Activated naive CD8-positive, alpha-beta T cell treated with anti-CD3 and anti-CD28 coated beads, Interleukin-2, amount 10 ng/mL, durations not matched to agents 7 days and 5 days (primary cell): ENCODE results near the gene TMEFF2. TPM values are rescaled to one million over a fixed set of nuclear protein-coding genes. Genes with fewer than 3 reads are reported as not detected.

Source experiments
- ATAC-seq: fragments of 150-1000 bp; cut with Tn5 transposase; one replicate; pipeline ENCODE4 v1.10.0; 2021; ENCODE audit warnings: low read depth, moderate library complexity
- POLR2A ChIA-PET: fragments of 350-600 bp; sonication (Branson Sonifier 250); formaldehyde crosslinking; loops from one replicate; lab custom pipeline; 2021; ENCODE audit warnings: antibody characterized with exemption; lab: Charles Lee
- DNase-seq: peaks from one replicate; pipeline ENCODE4 v3.0.0; 2021
- H3K27ac Mint-ChIP-seq: one replicate; pipeline ENCODE4 v1.8.0; 2022; ENCODE audit warnings: mild to moderate bottlenecking, mixed read lengths
- H3K27me3 Mint-ChIP-seq: one replicate; pipeline ENCODE4 v1.8.0; 2022; ENCODE audit warnings: mild to moderate bottlenecking, moderate library complexity, mixed read lengths
- H3K36me3 Mint-ChIP-seq: one replicate; pipeline ENCODE4 v1.8.0; 2021; ENCODE audit warnings: mild to moderate bottlenecking, mixed read lengths
- H3K4me1 Mint-ChIP-seq: one replicate; pipeline ENCODE4 v1.8.0; 2021; ENCODE audit warnings: mixed read lengths
- H3K4me3 Mint-ChIP-seq: one replicate; pipeline ENCODE4 v1.8.0; 2022; ENCODE audit warnings: mild to moderate bottlenecking, moderate library complexity, mixed read lengths
- H3K9me3 Mint-ChIP-seq: one replicate; pipeline ENCODE4 v1.8.0; 2021; ENCODE audit warnings: mixed read lengths
- total RNA-seq, 2 experiments: library from RNA; stranded (reverse); gene quantifications; one replicate each; pipeline ENCODE4 v1.2.3, GENCODE V29; 2021

Gene TMEFF2
- total RNA-seq, 2 experiments from 2014 or later: not detected

- Mint-ChIP-seq H3K4me3 (no peak overlapping the region), H3K36me3 (no peaks in the 10 kb centered on the region), H3K27ac (no peak overlapping the region), H3K9me3 (no peaks in the 10 kb centered on the region), H3K27me3 (peaks cover 4% of the 10 kb centered on the region), H3K4me1 (no peaks in the 10 kb centered on the region)
- ATAC-seq (no peak), DNase-seq (no peak)
- POLR2A ChIA-PET: no interaction called here
Observed at GRCh38 chr2:192026825-192027120, 168.0 kb downstream of the TMEFF2 start.

DNA sequence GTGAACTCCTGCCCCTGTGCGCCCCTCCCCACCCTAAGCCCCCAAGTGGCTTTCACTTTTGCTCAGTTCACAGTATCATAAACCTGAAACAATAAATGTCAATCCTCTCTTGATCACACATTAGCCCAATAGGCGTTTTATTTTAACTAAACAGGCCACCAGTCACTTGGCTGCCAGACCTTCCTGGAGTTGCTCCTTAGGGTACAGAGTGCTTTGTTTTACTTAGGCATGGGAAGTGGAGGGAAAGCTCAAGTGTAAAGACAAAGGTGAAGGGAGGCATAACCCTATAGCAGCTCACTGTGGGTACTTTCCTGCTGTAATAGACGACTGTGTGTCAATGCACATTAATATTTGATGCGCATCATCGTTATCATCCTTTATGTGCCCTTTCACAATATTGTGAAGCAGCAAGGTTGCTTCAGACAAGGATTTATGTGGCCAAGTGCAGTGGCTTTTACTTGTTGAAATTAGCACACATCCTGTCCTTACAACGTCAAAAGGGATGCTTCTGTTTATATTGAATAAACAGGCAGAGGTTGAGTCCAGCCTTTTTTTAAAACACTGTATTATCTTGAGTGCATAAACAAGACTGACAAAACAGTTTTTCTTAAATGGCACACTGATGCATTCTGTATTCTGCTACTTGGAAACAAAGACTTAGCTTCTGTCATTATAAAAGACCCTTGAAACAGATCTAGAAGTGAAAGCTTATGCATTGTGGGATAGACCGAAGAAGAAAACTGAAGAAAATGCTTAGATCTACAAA, 168.5 kb downstream of the TMEFF2 start:
- no peak overlapping the region for H3K4me3 Mint-ChIP-seq
- peaks cover 3% of the 10 kb centered on the region for H3K27me3 Mint-ChIP-seq
- POLR2A ChIA-PET: no interaction called here
- ATAC-seq: no peak
- no peaks in the 10 kb centered on the region for H3K36me3 Mint-ChIP-seq
- no peak for DNase-seq
- H3K4me1 Mint-ChIP-seq: no peaks in the 10 kb centered on the region
- H3K27ac Mint-ChIP-seq: no peak overlapping the region
- no peaks in the 10 kb centered on the region for H3K9me3 Mint-ChIP-seq

DNA sequence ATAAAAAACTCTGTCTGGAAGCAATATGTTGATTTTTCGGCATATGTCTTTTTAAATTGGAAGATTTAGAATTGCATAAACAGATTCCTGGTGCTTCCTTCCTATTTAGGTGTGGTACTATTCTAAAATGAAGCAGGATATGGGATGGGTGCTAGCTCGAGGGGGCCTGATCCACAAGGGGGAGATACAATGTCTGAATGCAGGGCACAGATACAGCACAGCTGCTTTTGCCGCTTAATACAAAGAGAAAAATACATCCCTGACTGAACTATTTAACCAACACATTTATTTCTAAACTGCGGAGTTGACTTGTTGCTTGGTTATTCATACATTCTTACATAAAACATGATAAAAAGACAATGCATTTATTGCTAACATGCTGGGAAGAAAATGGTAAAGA, 169.1 kb downstream of the TMEFF2 start:
- Mint-ChIP-seq H3K9me3 (no peaks in the 10 kb centered on the region), H3K4me1 (no peaks in the 10 kb centered on the region), H3K27me3 (peaks cover 3% of the 10 kb centered on the region), H3K27ac (no peak overlapping the region), H3K4me3 (no peak overlapping the region), H3K36me3 (no peaks in the 10 kb centered on the region)
- POLR2A ChIA-PET: no interaction called here
- no peak for ATAC-seq
- DNase-seq: no peak

DNA sequence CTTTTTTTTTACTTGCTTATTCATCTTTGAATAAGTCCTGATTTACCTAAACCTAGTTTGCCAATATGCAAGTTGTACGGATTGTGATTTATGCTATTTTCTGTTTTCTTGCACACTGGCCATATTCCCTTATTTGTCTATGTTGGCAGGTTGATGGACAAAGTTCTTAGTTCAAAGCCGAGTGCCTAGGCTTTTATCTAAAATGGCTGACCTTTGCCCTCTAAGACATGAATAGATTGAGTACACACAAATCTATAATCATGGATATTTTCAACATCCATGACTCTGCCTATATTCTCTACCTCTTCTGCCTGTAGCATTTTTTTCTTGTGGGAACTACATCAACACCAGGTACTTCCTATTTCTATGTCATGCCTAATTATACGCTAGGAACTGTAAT, 171.7 kb downstream of the TMEFF2 start:
- POLR2A ChIA-PET: no interaction called here
- Mint-ChIP-seq H3K27me3 (peaks cover 7% of the 10 kb centered on the region), H3K9me3 (no peaks in the 10 kb centered on the region), H3K36me3 (no peaks in the 10 kb centered on the region), H3K4me3 (no peak overlapping the region), H3K4me1 (no peaks in the 10 kb centered on the region), H3K27ac (no peak overlapping the region)
- ATAC-seq: no peak
- DNase-seq: no peak

DNA sequence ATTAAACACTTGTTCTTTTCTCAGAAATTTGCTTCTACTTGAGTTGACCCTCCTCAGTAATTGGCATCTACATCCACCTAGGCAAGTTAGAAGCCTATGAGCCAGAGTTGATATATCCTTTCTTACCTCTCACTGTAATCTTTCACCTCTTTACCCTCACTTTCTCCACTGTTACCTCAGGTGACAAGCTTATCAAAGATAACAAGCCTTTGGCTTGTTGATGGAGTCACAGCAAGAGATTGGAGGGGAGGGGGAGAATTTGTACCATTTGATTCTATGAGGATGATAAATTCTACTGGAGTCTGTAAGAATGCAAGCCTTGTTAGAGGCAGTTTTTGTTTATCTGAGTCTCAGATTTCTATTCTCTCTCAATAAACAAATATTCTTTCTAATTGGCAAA, 176.9 kb downstream of the TMEFF2 start:
- H3K4me3 Mint-ChIP-seq: no peak overlapping the region
- POLR2A ChIA-PET: no interaction called here
- H3K4me1 Mint-ChIP-seq: no peaks in the 10 kb centered on the region
- DNase-seq (no peak), ATAC-seq (no peak)
- no peaks in the 10 kb centered on the region for H3K9me3 Mint-ChIP-seq
- H3K27ac Mint-ChIP-seq: no peak overlapping the region
- H3K36me3 Mint-ChIP-seq: no peaks in the 10 kb centered on the region
- peaks cover 4% of the 10 kb centered on the region for H3K27me3 Mint-ChIP-seq

- Mint-ChIP-seq H3K4me3 (no peak overlapping the region), H3K4me1 (no peaks in the 10 kb centered on the region), H3K27ac (no peak overlapping the region), H3K36me3 (no peaks in the 10 kb centered on the region), H3K27me3 (peaks cover 6% of the 10 kb centered on the region), H3K9me3 (no peaks in the 10 kb centered on the region)
- DNase-seq (no peak), ATAC-seq (no peak)
- POLR2A ChIA-PET: no interaction called here
Observed at GRCh38 chr2:192016265-192016664, 178.5 kb downstream of the TMEFF2 start.

DNA sequence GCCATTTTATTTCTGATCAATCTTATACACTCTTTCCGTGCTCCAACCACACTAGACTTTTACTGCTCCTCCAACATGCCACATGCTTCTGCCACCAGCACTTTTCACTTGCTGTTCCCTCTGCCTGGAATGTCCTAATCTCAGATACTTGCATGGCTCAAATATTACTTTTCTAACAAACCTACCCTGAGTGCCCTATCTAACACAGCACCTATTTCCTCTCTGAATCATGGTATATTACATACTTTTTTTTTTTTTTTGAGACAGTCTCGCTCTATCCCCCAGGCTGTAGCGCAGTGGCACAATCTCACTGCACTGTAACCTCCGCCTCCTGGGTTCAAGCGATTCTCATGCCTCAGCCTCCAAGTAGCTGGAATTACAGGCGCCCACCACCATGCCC, 181.5 kb downstream of the TMEFF2 start:
- POLR2A ChIA-PET: no interaction called here
- Mint-ChIP-seq H3K27me3 (peaks cover 8% of the 10 kb centered on the region), H3K4me3 (no peak overlapping the region), H3K36me3 (no peaks in the 10 kb centered on the region), H3K9me3 (no peaks in the 10 kb centered on the region), H3K4me1 (no peaks in the 10 kb centered on the region), H3K27ac (no peak overlapping the region)
- ATAC-seq (no peak), DNase-seq (no peak)

DNA sequence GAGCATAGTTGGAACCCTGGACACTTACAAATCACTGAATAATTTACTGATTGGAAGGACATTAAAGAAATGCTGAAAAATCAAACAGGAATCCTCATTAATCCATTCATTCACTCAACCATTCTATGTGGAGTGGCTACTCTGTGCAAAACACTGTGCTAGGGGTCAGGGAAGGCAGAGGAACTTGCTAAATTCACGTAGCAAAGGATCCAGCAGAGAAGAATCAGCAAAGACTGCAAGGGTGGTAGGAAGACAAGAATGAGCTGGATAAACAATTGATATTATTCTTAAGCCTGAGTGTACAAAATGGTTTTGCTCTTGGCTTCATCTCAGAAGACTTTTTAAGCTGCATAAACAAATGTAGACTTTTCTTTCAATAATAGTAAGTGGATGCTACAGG, 183.5 kb downstream of the TMEFF2 start:
- H3K27me3 Mint-ChIP-seq: peaks cover 8% of the 10 kb centered on the region
- no peak overlapping the region for H3K4me3 Mint-ChIP-seq
- DNase-seq (no peak), ATAC-seq (no peak)
- POLR2A ChIA-PET: no interaction called here
- no peaks in the 10 kb centered on the region for H3K4me1 Mint-ChIP-seq
- H3K9me3 Mint-ChIP-seq: no peaks in the 10 kb centered on the region
- no peak overlapping the region for H3K27ac Mint-ChIP-seq
- no peaks in the 10 kb centered on the region for H3K36me3 Mint-ChIP-seq

- Mint-ChIP-seq H3K4me3 (no peak overlapping the region), H3K27me3 (peaks cover 8% of the 10 kb centered on the region), H3K4me1 (no peaks in the 10 kb centered on the region), H3K27ac (no peak overlapping the region), H3K36me3 (no peaks in the 10 kb centered on the region), H3K9me3 (no peaks in the 10 kb centered on the region)
- DNase-seq (no peak), ATAC-seq (no peak)
- POLR2A ChIA-PET: no interaction called here
Observed at GRCh38 chr2:192010073-192010472, 184.7 kb downstream of the TMEFF2 start.

- POLR2A ChIA-PET: no interaction called here
- no peak for ATAC-seq
- H3K27ac Mint-ChIP-seq: no peak overlapping the region
- H3K9me3 Mint-ChIP-seq: no peaks in the 10 kb centered on the region
- DNase-seq: no peak
- no peak overlapping the region for H3K4me3 Mint-ChIP-seq
- H3K4me1 Mint-ChIP-seq: no peaks in the 10 kb centered on the region
- peaks cover 11% of the 10 kb centered on the region for H3K27me3 Mint-ChIP-seq
- H3K36me3 Mint-ChIP-seq: no peaks in the 10 kb centered on the region
Observed at GRCh38 chr2:192007581-192008228, 187.0 kb downstream of the TMEFF2 start.

DNA sequence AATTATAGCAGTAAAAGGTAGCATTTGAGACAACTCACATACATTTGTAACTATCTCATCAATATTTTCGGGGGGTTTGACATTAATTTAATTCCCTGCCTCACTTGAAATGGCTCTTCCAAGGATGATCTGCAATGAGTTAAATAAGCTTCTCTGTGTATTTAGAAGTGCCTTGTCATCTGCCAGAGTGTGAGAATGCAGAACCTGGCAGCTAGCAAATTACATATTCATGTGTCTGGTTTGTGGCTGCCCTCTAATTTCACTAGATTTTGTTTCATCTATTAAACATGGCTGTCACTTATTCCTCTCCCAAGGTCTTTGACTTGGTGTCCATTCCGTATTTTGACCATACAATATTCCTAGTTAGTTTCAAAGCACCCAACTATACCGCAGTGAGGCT, 189.5 kb downstream of the TMEFF2 start:
- POLR2A ChIA-PET: no interaction called here
- Mint-ChIP-seq H3K27ac (no peak overlapping the region), H3K4me3 (no peak overlapping the region), H3K4me1 (no peaks in the 10 kb centered on the region), H3K36me3 (no peaks in the 10 kb centered on the region), H3K9me3 (no peaks in the 10 kb centered on the region), H3K27me3 (peaks cover 9% of the 10 kb centered on the region)
- ATAC-seq: no peak
- no peak for DNase-seq

- H3K9me3 Mint-ChIP-seq: no peaks in the 10 kb centered on the region
- H3K4me3 Mint-ChIP-seq: no peak overlapping the region
- no peak overlapping the region for H3K27ac Mint-ChIP-seq
- POLR2A ChIA-PET: no interaction called here
- no peaks in the 10 kb centered on the region for H3K4me1 Mint-ChIP-seq
- H3K27me3 Mint-ChIP-seq: peaks cover 9% of the 10 kb centered on the region
- ATAC-seq (no peak), DNase-seq (no peak)
- H3K36me3 Mint-ChIP-seq: no peaks in the 10 kb centered on the region
Observed at GRCh38 chr2:192004188-192004963, 190.4 kb downstream of the TMEFF2 start.

GRCh38 chr2:192002418-192002817, 192.3 kb downstream of the TMEFF2 start:
- Mint-ChIP-seq H3K27me3 (peaks cover 9% of the 10 kb centered on the region), H3K4me1 (no peaks in the 10 kb centered on the region), H3K36me3 (no peaks in the 10 kb centered on the region), H3K27ac (no peak overlapping the region), H3K9me3 (no peaks in the 10 kb centered on the region), H3K4me3 (no peak overlapping the region)
- POLR2A ChIA-PET: no interaction called here
- ATAC-seq (no peak), DNase-seq (no peak)
